Activated T-cell treated with anti-CD3 and anti-CD28 coated beads, Interleukin-2, amount 50 U/mL, for 4 hours (primary cell): ENCODE measurements around the gene SPART. TPM values are rescaled to one million over a fixed set of nuclear protein-coding genes. Genes with fewer than 3 reads are reported as not detected.

Source experiments
- ATAC-seq, 2 donors: fragments of 200-7000 bp; cut with Tn5 transposase; one replicate each; pipeline ENCODE4 v1.10.0; 2021
- DNase-seq: peaks from one replicate; pipeline ENCODE4 v3.0.0-alpha.2; 2020
- H3K27me3 Mint-ChIP-seq: one replicate; pipeline ENCODE4 v1.8.0; 2021; ENCODE audit warnings: low read depth, mixed read lengths
- H3K36me3 Mint-ChIP-seq: one replicate; pipeline ENCODE4 v1.8.0; 2022; ENCODE audit warnings: mixed read lengths; ENCODE audit not compliant: insufficient read depth
- H3K4me1 Mint-ChIP-seq: one replicate; pipeline ENCODE4 v1.8.0; 2021; ENCODE audit warnings: low read depth, mixed read lengths
- H3K4me3 Mint-ChIP-seq: one replicate; pipeline ENCODE4 v1.8.0; 2021; ENCODE audit warnings: mild to moderate bottlenecking, moderate library complexity, mixed read lengths
- H3K9me3 Mint-ChIP-seq: one replicate; pipeline ENCODE4 v1.8.0; 2021; ENCODE audit warnings: mixed read lengths
- total RNA-seq, 3 donors: library from RNA; stranded (reverse); gene quantifications; one replicate each; pipeline ENCODE4 v1.2.1, GENCODE V29; 2021

SPART gene, protein sequence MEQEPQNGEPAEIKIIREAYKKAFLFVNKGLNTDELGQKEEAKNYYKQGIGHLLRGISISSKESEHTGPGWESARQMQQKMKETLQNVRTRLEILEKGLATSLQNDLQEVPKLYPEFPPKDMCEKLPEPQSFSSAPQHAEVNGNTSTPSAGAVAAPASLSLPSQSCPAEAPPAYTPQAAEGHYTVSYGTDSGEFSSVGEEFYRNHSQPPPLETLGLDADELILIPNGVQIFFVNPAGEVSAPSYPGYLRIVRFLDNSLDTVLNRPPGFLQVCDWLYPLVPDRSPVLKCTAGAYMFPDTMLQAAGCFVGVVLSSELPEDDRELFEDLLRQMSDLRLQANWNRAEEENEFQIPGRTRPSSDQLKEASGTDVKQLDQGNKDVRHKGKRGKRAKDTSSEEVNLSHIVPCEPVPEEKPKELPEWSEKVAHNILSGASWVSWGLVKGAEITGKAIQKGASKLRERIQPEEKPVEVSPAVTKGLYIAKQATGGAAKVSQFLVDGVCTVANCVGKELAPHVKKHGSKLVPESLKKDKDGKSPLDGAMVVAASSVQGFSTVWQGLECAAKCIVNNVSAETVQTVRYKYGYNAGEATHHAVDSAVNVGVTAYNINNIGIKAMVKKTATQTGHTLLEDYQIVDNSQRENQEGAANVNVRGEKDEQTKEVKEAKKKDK
- 10 to 100 TPM; 28.5 to 32.8 (median 30.6) TPM for total RNA-seq

DNA sequence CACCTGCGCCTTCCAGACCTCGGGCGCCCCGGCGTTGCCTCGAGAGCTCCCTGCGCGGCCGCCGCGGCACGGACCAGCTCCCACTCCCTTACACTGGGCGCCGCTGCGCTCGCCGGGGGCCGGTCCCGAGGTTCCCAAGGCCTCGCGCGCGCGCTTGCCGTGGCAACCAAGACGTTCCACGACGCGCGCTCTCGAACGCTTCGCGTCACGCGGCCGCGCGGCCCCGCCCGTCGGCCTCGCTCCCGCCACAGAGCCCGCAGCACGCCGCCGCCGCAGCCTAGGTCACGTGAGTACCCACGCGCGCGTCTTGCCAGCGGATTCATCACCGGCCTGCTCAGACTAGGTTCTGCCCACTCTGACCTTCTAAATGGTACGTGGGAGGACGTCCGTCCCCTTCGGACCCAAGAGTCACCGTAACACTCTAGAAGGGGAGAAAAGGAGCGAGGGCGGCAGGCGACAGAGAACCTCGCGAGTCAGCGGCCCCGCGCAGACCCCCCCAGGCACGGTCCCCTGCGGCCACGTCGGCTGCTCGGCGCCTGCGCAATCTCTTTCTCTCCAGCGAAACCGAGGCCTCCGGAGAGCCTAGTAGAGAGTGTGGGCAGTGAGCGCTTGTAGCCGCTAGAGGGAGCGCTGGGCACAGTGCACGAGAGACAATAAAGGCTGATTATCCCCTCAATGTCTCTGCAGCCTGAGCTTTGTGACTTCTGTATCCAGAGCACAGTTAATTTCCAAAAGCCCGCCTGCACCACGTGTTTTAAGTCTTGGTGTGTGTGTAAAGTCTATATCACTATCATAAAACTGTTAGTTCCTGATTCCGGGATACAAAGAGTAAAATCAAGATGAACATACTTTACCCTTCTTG lies at the start of gene SPART:
SPART (minus strand) TSS at position 173 of the 862 bp plus-strand sequence. CDS start 10,564 bp downstream, outside the sequence.
- Mint-ChIP-seq H3K4me3 (peak within 1 kb of the TSS; percentile 87), H3K4me1 (peaks cover 35% of the 10 kb centered on the region), H3K27me3 (no peaks in the 10 kb centered on the region), H3K36me3 (peaks cover 2% of the 10 kb centered on the region), H3K9me3 (no peaks in the 10 kb centered on the region)
- DNase-seq (peak; percentile 84), ATAC-seq (peak; percentile 90 to 91)

DNA sequence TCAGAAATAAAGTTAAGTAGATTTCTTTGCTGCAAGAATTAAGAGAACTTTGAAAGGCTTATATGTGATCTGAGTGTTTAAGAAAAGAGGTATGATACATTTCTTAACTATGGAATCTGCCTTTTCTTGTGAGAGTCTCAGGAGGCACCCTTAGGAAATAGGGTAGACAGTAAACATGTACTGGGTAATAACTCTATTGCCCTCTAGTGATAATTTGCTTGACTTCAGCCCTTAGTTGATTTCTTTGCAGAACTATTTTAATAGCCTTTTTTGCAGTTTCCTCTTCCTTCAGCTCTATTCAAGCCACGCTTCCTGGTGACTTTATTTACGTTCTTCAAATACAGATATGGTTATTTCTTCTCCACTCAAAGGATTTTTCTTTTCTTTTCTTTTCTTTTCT lies 49.1 kb upstream of the SPART start:
- Mint-ChIP-seq H3K9me3 (no peaks in the 10 kb centered on the region), H3K4me1 (no peaks in the 10 kb centered on the region), H3K27me3 (no peaks in the 10 kb centered on the region), H3K4me3 (no peak overlapping the region), H3K36me3 (no peaks in the 10 kb centered on the region)
- no peak for ATAC-seq
- DNase-seq = no peak

DNA sequence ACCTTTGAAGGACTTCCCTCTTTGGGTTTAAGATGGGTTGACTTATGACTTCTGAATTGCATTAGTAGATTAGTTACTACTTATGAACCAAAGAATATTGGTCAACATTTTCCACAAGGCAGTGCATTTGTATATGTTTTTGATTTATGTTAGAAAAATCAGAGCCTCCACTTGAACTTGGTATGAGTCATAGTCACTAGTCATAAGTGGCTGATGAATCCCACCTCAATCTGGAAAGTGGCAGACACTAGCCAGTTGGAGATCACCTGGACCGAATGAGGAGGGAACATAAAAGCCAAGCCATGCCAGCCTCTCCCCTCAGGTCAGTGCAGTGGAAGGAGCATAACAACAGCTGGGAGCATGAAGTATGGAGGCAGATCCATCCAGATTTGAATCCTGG lies 39.3 kb upstream of the SPART start:
- H3K4me1 Mint-ChIP-seq = no peaks in the 10 kb centered on the region
- ATAC-seq (no peak), DNase-seq (no peak)
- H3K36me3 Mint-ChIP-seq = no peaks in the 10 kb centered on the region
- H3K27me3 Mint-ChIP-seq = peaks cover 7% of the 10 kb centered on the region
- no peaks in the 10 kb centered on the region for H3K9me3 Mint-ChIP-seq
- no peak overlapping the region for H3K4me3 Mint-ChIP-seq

DNA sequence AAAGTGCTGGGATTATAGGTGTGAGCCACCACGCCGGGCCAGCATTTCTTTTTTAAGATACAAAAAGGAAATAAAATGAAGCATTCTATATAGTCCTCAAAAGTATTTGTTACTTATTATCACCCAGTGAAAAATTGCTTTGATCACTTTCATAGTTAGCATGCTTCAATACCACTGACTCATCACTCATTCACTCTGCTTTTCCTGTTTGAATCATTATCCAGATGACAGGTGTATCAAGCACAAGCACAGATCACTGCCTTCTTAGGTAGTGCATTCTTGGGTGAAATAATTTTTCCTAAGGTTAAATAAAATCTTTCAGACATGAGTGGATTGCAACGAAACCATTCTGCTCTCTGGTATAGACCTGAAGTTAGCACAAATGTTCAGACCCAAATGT lies 35.8 kb upstream of the SPART start:
- peak; percentile 55 to 70 for ATAC-seq
- Mint-ChIP-seq H3K9me3 (no peaks in the 10 kb centered on the region), H3K4me3 (no peak overlapping the region), H3K36me3 (no peaks in the 10 kb centered on the region), H3K4me1 (no peaks in the 10 kb centered on the region), H3K27me3 (peaks cover 4% of the 10 kb centered on the region)
- DNase-seq = no peak

DNA sequence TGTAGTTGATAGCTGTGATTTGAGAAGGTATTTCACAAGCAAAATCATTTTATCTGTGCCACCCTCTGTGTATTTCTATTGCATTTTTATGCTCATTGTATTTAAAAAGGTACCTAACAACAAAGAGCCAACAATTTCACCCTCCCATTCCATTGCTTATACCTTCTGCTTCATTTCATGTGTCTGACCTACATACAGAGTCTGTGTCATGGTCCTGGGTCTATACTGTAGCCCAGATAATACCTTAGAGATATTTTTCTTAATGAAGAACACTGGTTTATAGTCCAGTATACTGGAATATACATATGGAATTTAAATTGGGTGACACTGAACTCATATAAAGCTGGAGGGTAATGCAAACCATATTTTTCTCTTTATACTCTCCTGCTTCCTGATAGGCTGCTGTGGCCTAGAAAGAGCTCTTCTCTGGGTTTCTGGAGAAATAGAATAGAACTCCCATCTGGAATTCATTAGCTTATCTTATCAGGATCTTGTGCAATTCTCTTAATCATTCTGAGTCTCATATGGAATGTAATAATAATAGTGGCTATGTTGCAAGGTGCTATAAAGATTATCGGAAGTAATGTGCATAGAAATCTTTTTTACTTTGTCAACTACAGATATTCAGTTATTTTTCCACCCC lies 31.8 kb upstream of the SPART start:
- H3K27me3 Mint-ChIP-seq = peaks cover 4% of the 10 kb centered on the region

DNA sequence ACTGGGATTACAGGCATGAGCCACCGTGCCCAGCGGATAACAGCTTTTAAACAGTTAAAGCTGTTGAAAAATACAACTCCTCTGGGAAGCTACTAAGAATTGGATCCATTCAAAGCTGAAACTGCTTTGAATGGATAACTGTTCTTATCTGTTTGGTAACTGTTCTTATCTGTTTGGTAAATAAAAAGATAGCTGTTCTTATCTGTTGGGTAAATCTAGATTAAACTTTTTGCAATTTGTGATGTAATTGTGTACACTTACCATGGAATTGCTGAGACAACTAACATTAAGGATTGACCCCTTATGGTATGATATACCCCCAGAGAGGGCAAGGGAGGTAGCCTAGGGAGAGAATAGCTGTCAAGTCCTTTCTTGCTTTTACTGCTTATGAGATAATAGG lies 27.9 kb upstream of the SPART start:
- H3K27me3 Mint-ChIP-seq = peaks cover 4% of the 10 kb centered on the region
- H3K36me3 Mint-ChIP-seq = no peaks in the 10 kb centered on the region
- ATAC-seq (no peak), DNase-seq (no peak)
- H3K9me3 Mint-ChIP-seq = no peaks in the 10 kb centered on the region
- H3K4me3 Mint-ChIP-seq = no peak overlapping the region
- H3K4me1 Mint-ChIP-seq = no peaks in the 10 kb centered on the region

More for the DNA sequence above, 31.8 kb upstream of the SPART start:
- ATAC-seq (no peak), DNase-seq (no peak)
- Mint-ChIP-seq H3K4me1 (no peaks in the 10 kb centered on the region), H3K4me3 (no peak overlapping the region), H3K36me3 (no peaks in the 10 kb centered on the region), H3K9me3 (no peaks in the 10 kb centered on the region)

DNA sequence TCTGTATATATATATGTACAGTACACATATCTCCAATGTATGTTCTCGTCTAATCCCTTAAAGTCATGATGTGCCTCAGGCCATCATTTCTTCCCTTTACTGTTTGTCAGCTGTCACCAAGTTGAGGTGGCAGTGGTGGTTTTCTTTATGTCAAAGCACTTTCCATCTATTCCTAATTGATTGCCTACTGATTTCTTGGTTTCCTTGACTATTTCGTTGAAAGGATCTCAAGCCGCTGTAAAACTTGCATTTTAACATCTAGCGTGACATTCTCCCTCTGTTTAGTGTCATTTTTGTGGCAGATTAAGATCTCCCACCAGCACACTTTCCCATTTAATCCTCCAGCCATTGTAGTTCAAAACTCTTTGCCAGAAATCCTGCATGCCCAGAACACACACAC lies 25.0 kb upstream of the SPART start:
- ATAC-seq (no peak), DNase-seq (no peak)
- no peak overlapping the region for H3K4me3 Mint-ChIP-seq
- H3K4me1 Mint-ChIP-seq = no peaks in the 10 kb centered on the region
- no peaks in the 10 kb centered on the region for H3K36me3 Mint-ChIP-seq
- peaks cover 4% of the 10 kb centered on the region for H3K27me3 Mint-ChIP-seq
- H3K9me3 Mint-ChIP-seq = no peaks in the 10 kb centered on the region

DNA sequence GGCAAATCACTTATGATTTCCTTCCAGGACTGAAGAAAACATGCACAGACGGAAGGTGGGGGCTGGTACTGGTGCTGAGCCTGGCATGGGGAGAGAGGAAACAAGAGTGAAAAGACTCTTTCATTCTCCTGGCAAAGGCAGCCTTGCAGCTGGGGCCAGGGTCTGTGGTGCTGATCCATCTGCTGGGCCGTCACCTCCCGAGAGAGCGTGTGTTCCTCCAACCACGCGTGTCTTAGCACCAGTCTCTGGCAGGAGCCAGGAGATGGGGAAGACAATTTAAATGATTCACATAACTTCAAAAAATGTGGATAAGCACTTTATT lies 23.9 kb upstream of the SPART start:
- no peak for DNase-seq
- peaks cover 4% of the 10 kb centered on the region for H3K27me3 Mint-ChIP-seq
- no peaks in the 10 kb centered on the region for H3K4me1 Mint-ChIP-seq
- H3K36me3 Mint-ChIP-seq = no peaks in the 10 kb centered on the region
- no peak overlapping the region for H3K4me3 Mint-ChIP-seq
- no peak for ATAC-seq
- no peaks in the 10 kb centered on the region for H3K9me3 Mint-ChIP-seq

DNA sequence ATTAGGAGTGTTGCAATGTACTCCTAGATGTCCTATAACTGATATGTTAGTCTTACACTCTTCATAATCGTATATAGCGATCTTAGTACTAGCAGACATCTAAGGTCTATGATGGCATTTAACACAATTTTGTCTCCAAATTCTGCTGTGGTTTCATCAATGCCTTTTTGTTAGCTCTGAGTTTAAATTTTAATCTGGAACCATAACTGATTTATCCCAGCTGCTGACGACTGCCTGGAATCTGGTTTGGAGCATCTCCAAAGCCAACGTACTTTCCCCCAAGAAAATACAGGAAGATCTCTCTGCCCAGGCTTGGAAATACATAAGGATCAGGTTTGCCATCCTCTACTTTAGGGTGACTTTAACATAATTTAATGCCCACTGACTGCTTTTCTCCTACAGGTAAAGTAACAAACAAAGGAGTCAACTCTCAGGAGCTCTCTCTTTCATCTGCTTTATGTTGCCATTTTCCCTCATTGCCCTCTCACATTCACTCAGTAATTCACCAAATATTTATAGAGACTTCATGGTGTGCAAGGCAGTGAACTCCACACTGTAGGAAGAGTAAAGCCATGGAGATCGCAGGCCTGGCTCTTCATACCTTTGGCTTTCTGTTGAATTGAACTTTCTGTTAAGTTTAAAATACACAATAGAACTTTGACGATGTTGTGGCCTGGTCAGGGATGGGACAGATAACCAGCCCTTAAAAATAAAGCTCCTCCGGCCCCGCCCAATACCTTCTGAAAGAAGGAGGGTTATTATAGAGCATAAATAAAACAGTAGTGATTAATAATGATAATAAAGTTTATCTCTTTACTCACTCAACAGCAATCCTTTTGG lies 23.3 kb upstream of the SPART start:
- no peak overlapping the region for H3K4me3 Mint-ChIP-seq
- ATAC-seq = no peak
- no peaks in the 10 kb centered on the region for H3K4me1 Mint-ChIP-seq
- peaks cover 4% of the 10 kb centered on the region for H3K27me3 Mint-ChIP-seq
- H3K36me3 Mint-ChIP-seq = no peaks in the 10 kb centered on the region
- no peaks in the 10 kb centered on the region for H3K9me3 Mint-ChIP-seq
- no peak for DNase-seq

DNA sequence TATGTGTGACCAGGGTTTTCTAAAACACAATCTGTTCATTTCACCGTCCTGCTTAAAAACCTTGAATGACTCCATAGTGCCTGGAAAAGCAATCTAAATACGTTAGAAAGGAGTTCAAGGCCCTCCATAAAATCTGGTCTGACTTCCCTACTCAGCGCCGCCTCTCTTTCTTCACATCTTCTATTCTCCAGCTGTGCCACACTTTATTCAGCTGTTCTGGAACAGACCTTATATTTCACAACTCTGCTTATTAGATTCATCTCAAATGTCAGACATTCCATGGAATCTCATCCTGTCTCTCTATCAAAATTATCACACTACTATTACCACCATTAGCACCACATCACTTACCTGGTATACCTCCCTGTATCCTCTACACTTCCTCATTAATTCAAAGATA lies 19.8 kb upstream of the SPART start:
- no peak for DNase-seq
- Mint-ChIP-seq H3K4me1 (no peaks in the 10 kb centered on the region), H3K36me3 (no peaks in the 10 kb centered on the region), H3K27me3 (peaks cover 2% of the 10 kb centered on the region), H3K4me3 (no peak overlapping the region), H3K9me3 (no peaks in the 10 kb centered on the region)
- no peak for ATAC-seq

DNA sequence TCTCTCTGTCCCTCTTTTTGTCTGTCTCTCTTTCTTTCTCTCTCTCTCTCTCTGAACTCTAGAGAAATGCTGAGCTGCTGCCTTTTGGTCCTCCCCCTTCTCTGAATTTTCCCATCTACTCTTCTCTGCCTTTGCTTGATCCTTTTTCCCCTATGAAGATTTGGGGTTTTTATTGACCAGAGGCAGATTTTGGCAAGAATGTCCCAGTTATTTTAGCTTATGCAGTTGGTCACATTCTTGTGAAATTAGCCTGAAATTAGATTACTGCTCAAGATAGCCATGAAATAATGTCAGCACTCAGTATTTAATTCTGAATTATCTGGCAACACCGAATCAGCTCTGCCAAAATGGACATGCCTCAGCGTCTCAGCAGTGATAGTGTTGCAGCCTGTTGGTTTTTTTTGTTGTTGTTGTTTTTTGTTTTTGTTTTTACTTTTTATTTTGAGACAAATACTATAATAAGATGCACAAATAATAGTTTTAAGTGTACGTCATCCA lies 17.2 kb upstream of the SPART start:
- Mint-ChIP-seq H3K27me3 (peaks cover 2% of the 10 kb centered on the region), H3K4me3 (no peak overlapping the region), H3K9me3 (no peaks in the 10 kb centered on the region), H3K4me1 (no peaks in the 10 kb centered on the region), H3K36me3 (no peaks in the 10 kb centered on the region)
- DNase-seq (no peak), ATAC-seq (no peak)

DNA sequence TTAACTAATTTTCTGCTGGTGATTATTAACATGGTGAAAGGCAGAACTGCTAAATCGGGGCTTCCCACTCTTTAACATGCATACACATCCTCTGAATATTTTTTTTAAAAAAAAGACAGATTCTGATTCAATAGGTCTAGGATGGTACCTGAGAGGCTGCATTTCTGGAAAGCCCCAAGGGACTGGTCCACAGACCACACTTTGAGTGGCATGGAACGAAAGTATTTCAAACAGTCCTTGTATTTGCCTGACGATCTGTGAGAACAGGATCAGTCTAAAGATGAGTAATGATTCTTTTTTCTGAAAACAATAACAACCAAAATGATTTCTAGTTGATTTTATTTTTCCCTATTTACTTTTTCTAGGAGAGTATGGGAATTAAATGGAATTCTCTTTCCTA lies 16.7 kb upstream of the SPART start:
- Mint-ChIP-seq H3K4me3 (no peak overlapping the region), H3K4me1 (no peaks in the 10 kb centered on the region), H3K36me3 (no peaks in the 10 kb centered on the region), H3K27me3 (peaks cover 2% of the 10 kb centered on the region), H3K9me3 (no peaks in the 10 kb centered on the region)
- DNase-seq = no peak
- no peak for ATAC-seq

DNA sequence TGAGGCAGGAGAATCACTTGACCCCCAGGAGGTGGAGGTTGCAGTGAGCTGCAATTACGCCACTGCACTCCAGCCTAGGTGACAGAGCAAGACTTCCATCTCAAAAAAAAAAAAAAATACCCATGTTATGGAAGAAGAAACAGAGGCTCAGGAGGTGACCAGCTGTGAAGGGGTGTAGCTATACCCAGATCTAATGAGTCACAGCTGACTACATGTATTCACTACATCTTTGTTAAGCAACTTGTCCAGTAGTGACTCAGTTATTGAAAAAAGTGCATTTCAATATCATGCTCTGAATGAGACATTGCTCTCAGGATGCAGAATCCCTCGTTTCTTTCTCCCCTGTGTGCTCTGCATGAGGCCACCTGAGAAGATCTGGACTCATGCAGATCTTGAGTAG lies 16.1 kb upstream of the SPART start:
- Mint-ChIP-seq H3K36me3 (no peaks in the 10 kb centered on the region), H3K4me3 (no peak overlapping the region), H3K27me3 (peaks cover 2% of the 10 kb centered on the region), H3K9me3 (no peaks in the 10 kb centered on the region), H3K4me1 (no peaks in the 10 kb centered on the region)
- ATAC-seq (peak; percentile 37 to 56), DNase-seq (no peak)
